ENCODE data around the gene RASL11A.
"Not testable (repeated sequence)": the region's sequence is repeated elsewhere in the genome, so short reads cannot be mapped to it uniquely, and the experiment has no call there.

The RASL11A gene

GRCh38 chr13:27295096-27295495, 24.5 kb downstream of the RASL11A start:
- no peak overlapping the region for H3K27ac ChIP-seq
- H3K4me3 ChIP-seq: no peak overlapping the region

- no peak overlapping the region for H3K27ac ChIP-seq
- no peak overlapping the region for H3K4me3 ChIP-seq
These were observed 25.0 kb downstream of the RASL11A start for GRCh38 chr13:27295660-27296059.

GRCh38 chr13:27296496-27296895, 25.9 kb downstream of the RASL11A start:
- no peak overlapping the region for H3K27ac ChIP-seq
- no peak overlapping the region for H3K4me3 ChIP-seq

GRCh38 chr13:27298849-27299248, 28.2 kb downstream of the RASL11A start:
- Histone ChIP-seq H3K4me3 (no peak overlapping the region), H3K27ac (no peak overlapping the region)

- not testable (repeated sequence) for H3K27ac ChIP-seq
These were observed 29.8 kb downstream of the RASL11A start for GRCh38 chr13:27300406-27300805.

GRCh38 chr13:27300941-27301586, 30.4 kb downstream of the RASL11A start:
- no peak overlapping the region for H3K27ac ChIP-seq
- H3K4me3 ChIP-seq: no peak overlapping the region

More at GRCh38 chr13:27300406-27300805, 29.8 kb downstream of the RASL11A start:
- not testable (repeated sequence) for H3K4me3 ChIP-seq

GRCh38 chr13:27302643-27303262, 32.1 kb downstream of the RASL11A start:
- Histone ChIP-seq H3K4me3 (no peak overlapping the region), H3K27ac (no peak overlapping the region)

GRCh38 chr13:27304099-27304498, 33.5 kb downstream of the RASL11A start:
- H3K27ac ChIP-seq: no peak overlapping the region
- no peak overlapping the region for H3K4me3 ChIP-seq

- Histone ChIP-seq H3K4me3 (no peak overlapping the region), H3K27ac (no peak overlapping the region)
These were observed 34.0 kb downstream of the RASL11A start for GRCh38 chr13:27304611-27305010.

GRCh38 chr13:27306364-27306763, 35.7 kb downstream of the RASL11A start:
- H3K4me3 ChIP-seq: no peak overlapping the region
- no peak overlapping the region for H3K27ac ChIP-seq

- no peak overlapping the region for H3K4me3 ChIP-seq
- H3K27ac ChIP-seq: no peak overlapping the region
These were observed 38.3 kb downstream of the RASL11A start for GRCh38 chr13:27308941-27309340.

GRCh38 chr13:27309401-27309958, 38.9 kb downstream of the RASL11A start:
- no peak overlapping the region for H3K4me3 ChIP-seq
- H3K27ac ChIP-seq: no peak overlapping the region

- Histone ChIP-seq H3K27ac (no peak overlapping the region), H3K4me3 (no peak overlapping the region)
These were observed 39.5 kb downstream of the RASL11A start for GRCh38 chr13:27309967-27310598.

- Histone ChIP-seq H3K27ac (no peak overlapping the region), H3K4me3 (no peak overlapping the region)
These were observed 40.3 kb downstream of the RASL11A start for GRCh38 chr13:27310946-27311345.

GRCh38 chr13:27311518-27312210, 41.0 kb downstream of the RASL11A start:
- Histone ChIP-seq H3K4me3 (no peak overlapping the region), H3K27ac (no peak overlapping the region)

GRCh38 chr13:27313770-27314169, 43.1 kb downstream of the RASL11A start:
- Histone ChIP-seq H3K4me3 (no peak overlapping the region), H3K27ac (no peak overlapping the region)

GRCh38 chr13:27319404-27319803, 48.8 kb downstream of the RASL11A start:
- H3K4me3 ChIP-seq: no peak overlapping the region
- no peak overlapping the region for H3K27ac ChIP-seq

GRCh38 chr13:27321468-27322431, 51.1 kb downstream of the RASL11A start:
- no peak overlapping the region for H3K4me3 ChIP-seq
- H3K27ac ChIP-seq: no peak overlapping the region

- not testable (repeated sequence) for H3K4me3 ChIP-seq, H3K27ac ChIP-seq
These were observed 51.8 kb downstream of the RASL11A start for GRCh38 chr13:27322443-27322842.

All from skin epidermis (tissue), 12 donors.